IMR-90 (cell line): Measurements from ENCODE around the gene NAA15.

ENCODE experiments used
- BHLHE40 ChIP-seq: fragments of 150-350 bp; IDR thresholded peaks from 2 replicates; pipeline ENCODE4 v1.6.1; 2016; ENCODE audit warnings: mild to moderate bottlenecking, low read depth, low read length
- CEBPB ChIP-seq: IDR thresholded peaks from 2 replicates; pipeline ENCODE4 v1.6.1; 2012; ENCODE audit warnings: low read depth, low read length, improper control_type of control experiment
- CHD1 ChIP-seq: IDR thresholded peaks from 2 replicates; pipeline ENCODE4 v1.6.1; 2012; ENCODE audit warnings: low read depth, low read length, improper control_type of control experiment
- CTCF ChIP-seq: conservative IDR thresholded peaks from 2 replicates; pipeline ENCODE4 v1.5.1; 2012; ENCODE audit warnings: mild to moderate bottlenecking, low read depth, low read length, improper control_type of control experiment
- FOS ChIP-seq: fragments of 150-350 bp; IDR thresholded peaks from 2 replicates; pipeline ENCODE4 v1.6.1; 2016; ENCODE audit warnings: low read depth, low read length
- MXI1 ChIP-seq: IDR thresholded peaks from 2 replicates; pipeline ENCODE4 v1.6.1; 2012; ENCODE audit warnings: low read depth, mild to moderate bottlenecking, low read length, moderate library complexity, borderline replicate concordance
- NFE2L2 ChIP-seq: fragments of 150-350 bp; IDR thresholded peaks from 2 replicates; pipeline ENCODE4 v1.6.1; 2016; ENCODE audit warnings: low read depth, mild to moderate bottlenecking, low read length
- POLR2A ChIP-seq: IDR thresholded peaks from 2 replicates; pipeline ENCODE4 v1.6.1; 2012; ENCODE audit warnings: mild to moderate bottlenecking, low read depth, low read length
- RAD21 ChIP-seq: IDR thresholded peaks from 2 replicates; pipeline ENCODE4 v1.6.1; 2012; ENCODE audit warnings: low read length, improper control_type of control experiment
- RFX5 ChIP-seq: IDR thresholded peaks from 2 replicates; pipeline ENCODE4 v1.8.0; 2012; ENCODE audit warnings: low read depth, mild to moderate bottlenecking, low read length, moderate library complexity
- SMC3 ChIP-seq: fragments of 150-350 bp; IDR thresholded peaks from 2 replicates; pipeline ENCODE4 v1.6.1; 2016; ENCODE audit warnings: low read depth, mild to moderate bottlenecking, antibody characterized with exemption, low read length, moderate library complexity
- USF2 ChIP-seq: fragments of 150-350 bp; IDR thresholded peaks from 2 replicates; pipeline ENCODE4 v1.6.1; 2017; ENCODE audit warnings: mild to moderate bottlenecking, antibody characterized with exemption, low read length, low read depth

GRCh38 chr4:139460565-139460964, 159.3 kb downstream of the NAA15 start:
- TF ChIP-seq CTCF (no peak), POLR2A (no peak), SMC3 (no peak), USF2 (no peak), BHLHE40 (no peak), RAD21 (no peak), CHD1 (no peak), RFX5 (no peak), MXI1 (no peak), NFE2L2 (no peak), FOS (no peak), CEBPB (no peak)
